CD4-positive, alpha-beta T cell treated with Interleukin-12 subunit alpha and Interleukin-12 subunit beta, for 1 hour (primary cell): ENCODE data around the gene DUSP2.

Source experiments
- DNase-seq: peaks from one replicate; pipeline ENCODE4 v3.0.0-alpha.2; 2020

DUSP2 gene

GRCh38 chr2:96146881-96147592 lies 1.8 kb upstream of the DUSP2 start:
- no peak for DNase-seq

DNA sequence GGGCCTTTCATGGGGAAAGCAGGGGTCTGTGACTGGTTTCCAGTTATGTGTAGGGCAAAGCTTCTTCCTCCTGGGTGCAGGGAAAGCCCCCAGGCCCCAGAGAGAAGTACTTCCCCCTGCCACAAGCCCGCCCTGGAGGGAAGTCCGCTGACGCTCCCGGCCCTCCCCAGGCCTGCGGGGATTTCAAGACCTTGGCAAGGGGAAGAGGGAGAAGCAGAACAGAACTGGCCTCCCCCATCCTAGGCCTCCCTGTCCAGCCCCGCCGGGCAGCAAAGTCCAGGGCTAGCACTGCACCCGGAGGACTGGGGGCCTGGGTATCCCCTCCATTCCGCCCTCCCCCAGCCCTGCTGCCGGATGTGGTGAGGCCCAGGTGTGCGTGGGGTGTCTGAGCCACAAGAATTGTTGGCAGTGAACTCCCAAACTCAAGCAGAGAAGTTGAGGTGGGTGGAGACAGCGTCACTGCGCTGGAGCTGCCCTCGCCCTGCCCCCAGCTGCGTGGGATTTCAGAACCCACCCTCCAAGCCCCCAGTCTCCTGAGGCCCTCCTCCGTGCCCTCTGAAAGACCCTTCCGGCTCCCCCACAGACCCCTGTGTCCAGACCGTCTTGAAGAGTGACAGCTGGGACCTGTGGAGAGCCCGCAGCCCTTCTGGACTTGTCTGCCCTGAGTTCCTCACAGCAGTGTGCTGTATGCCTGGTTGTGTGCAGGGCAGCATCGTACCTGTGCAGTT lies 1.1 kb upstream of the DUSP2 start:
- peak; percentile 90 for DNase-seq

DNA sequence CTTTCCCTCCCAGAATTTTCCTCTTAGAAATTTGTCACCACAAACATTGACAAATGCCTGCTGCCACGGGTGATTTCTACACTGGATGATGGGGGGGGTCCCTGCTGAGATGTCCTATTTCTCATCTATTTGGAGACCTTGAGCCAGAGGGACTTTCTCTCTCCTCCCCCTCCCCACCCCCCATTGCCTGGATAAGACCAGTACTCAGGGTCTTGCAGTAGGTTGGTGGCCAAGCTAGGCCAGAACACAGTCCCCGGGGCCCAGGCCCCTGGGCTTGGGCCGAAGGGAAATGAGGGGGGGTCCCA lies 560 bp upstream of the DUSP2 start:
- DNase-seq: no peak

- DNase-seq: peak; percentile 47
Measured at GRCh38 chr2:96144481-96145035, 682 bp downstream of the DUSP2 start.

DNA sequence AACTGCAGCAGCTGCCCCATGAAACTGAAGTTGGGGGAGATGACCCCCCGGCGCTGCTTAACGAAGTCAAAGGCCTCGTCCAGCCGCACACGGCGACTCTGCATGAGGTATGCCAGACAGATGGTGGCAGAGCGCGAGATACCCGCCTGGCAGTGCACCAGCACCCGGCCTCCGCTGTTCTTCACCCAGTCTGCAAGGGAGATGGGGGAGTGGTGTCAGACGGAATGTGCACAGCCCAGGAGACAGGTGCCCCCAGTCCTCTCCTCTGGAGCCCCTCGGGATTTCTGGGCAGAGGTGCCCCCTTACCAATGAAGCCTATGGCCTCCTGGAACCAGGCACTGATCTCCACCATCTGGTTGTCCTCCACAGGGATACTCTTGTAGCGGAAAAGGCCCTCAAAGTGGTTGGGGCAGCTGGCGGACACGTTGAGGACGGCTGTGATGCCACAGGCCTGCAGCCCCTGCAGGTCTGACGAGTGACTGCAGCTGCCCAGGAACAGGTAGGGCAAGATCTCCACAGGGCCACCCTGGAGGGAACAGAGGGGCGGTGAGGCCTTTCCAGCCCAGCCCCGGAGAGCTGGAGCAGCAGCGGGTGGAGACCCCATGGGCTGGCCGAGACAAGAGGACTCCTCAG lies 1.3 kb downstream of the DUSP2 start:
- peak; percentile 45 for DNase-seq

DNA sequence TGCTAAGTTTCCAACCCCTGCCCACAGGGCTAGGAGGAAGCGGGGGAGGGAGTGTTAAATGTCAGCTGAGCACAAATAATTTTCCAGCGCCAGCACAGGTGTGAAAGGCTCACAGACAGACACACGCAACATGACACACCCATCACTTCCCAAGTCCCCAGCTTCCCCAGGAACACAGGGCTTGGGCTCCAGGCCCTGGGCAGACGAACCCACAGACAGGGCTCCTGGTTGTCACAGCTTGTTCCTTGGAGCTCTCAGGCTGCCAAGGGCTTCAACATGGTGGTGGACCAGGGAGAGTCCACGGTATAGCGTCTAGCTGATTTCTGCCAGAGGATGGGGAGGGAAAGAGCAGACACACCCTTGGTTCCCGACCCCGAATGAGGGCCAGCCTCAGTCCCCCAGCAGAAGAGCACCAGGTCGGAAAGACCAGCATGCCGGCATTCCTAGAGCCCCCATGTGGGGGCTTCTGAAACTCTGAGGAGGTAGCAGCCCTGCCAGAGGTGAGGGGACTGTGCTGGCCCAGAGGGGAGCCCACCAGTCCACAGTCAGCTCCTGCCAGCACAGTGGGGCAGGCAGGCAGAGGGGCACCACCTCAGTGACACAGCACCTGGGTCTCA lies 1.9 kb downstream of the DUSP2 start:
- peak; percentile 39 for DNase-seq

- peak; percentile 77 for DNase-seq
Measured at GRCh38 chr2:96142217-96143113, 2.8 kb downstream of the DUSP2 start.

DNA sequence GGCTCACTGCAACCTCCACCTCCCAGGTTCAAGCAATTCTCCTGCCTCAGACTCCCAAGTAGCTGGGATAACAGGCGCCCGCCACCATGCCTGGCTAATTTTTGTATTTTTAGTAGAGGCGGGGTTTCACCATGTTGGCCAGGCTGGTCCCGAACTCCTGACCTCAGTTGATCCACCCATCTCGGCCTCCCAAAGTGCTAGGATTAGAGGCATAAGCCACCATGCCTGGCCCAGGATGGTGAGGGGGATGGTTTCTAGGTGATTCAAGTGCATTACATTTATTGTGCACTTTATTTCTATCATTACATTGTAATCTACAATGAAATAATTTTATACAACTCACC lies 3.6 kb downstream of the DUSP2 start:
- DNase-seq: peak; percentile 21

GRCh38 chr2:96140941-96141623 lies 4.2 kb downstream of the DUSP2 start:
- peak; percentile 39 for DNase-seq

- peak; percentile 19 for DNase-seq
Measured at GRCh38 chr2:96139181-96139758, 6.0 kb downstream of the DUSP2 start.

DNA sequence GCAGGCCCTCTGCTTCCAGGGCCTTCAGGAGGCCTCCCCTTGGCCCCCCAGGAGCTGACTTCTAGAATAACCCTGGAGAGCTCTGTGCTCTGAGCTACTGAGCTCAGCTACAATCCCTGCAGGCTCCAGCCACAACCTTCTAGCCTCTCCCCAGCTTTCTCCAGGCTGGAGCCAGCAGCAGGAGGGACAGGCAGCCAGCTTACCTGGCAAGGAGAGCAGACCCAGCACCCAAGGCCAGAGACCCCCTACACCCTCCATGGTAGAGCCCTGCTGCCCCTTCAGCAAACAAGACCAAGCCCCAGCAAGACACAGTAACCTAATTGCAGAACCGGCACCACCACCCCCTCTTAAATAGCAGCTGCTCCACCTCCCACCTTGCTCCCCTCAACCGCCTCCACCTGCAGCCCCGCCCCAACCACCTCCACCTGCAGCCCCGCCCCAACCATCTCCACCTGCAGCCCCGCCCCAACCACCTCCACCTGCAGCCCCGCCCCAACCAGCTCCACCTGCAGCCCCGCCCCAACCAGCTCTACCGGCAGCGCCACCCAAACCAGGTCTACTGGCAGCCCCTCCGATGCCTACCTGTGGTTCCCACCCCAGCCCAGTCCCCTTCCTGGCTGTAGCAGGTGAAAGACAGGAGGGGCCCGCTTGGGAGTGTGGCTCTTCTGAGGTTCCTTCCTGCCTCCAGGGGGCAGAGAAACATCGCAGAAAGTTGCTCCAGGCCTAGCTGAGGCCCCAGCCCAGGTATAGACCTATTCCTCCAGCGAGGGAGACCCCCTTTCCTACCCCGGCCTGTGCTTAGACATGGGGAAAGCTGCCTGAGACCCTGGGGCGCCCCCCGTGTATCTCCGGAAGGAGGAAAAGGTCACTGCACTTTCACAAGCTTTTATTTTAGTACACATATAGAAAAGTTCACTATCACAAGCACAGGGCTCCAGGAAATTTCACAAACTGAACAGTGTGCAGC lies 6.8 kb downstream of the DUSP2 start, which contains the start of gene ASTL:
TSS of gene ASTL (minus strand) at position 324 of the 967 bp plus-strand sequence. CDS start at position 258, 66 bp downstream.
- DNase-seq: peak; percentile 76

- DNase-seq: peak; percentile 34
Measured at GRCh38 chr2:96137321-96138178, 7.7 kb downstream of the DUSP2 start.

DNA sequence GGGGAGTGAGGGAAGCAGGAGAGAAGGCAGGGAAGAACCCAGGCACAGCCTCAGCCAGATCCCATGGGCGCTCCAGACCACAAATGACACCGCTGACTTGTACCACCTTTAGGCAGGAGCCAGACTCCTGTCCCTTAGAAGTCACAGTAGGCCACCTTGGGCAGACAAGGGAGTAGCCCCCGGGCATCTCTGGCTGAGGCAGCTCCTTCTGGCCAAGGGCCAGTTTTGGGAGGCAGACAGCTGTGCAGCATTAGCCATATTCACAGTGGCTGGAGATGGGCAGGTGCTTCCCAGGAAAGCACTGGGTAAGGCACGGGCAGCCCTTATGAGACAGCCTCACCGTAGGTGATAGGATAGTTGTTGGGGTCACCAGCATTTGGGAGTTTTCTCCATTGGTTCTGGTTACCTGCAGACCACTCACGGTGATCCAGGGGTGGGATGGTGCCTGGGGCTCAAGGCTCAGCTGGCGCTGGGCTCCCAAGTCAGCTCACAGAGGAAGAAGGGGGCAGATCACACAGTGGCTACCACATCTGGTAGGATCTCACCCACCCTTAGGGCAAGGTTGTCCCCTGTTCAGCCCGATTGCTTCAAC lies 9.0 kb downstream of the DUSP2 start:
- peak; percentile 23 for DNase-seq

DNA sequence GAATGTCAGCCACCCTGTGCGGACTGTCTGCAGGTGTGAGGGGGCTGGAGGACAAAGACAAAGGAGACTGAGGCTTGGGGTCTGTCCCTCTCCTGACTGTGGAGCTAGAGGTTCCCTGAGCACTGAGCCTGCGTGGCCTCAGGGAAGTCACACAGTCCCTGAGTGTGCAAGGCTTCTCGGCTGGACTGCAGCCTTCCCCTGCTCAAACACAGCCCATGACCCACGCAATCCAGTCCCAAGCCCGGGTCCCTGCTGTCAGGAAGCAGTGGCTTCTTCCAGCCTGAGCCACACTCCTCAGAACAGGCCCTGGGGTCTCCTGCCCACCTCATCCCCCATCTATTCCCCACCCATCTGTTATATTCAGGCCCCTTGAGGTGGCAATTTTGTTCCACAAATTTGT lies 9.6 kb downstream of the DUSP2 start:
- no peak for DNase-seq

- no peak for DNase-seq
Measured at GRCh38 chr2:96135171-96135570, 10.1 kb downstream of the DUSP2 start.

- no peak for DNase-seq
Measured at GRCh38 chr2:96134421-96134820, 10.8 kb downstream of the DUSP2 start.

- no peak for DNase-seq
Measured at GRCh38 chr2:96131813-96132745, 13.2 kb downstream of the DUSP2 start.
